Smooth muscle cell (in vitro differentiated cells): ENCODE results near the gene ATP10B. TPM values are rescaled to one million over a fixed set of nuclear protein-coding genes. Genes with fewer than 3 reads are reported as not detected.
A peak's percentile ranks its signal among the peaks of the same experiment; 100 is the strongest.

ENCODE experiments used
- DNase-seq: peaks from one replicate; lab custom pipeline; 2025; ENCODE audit not compliant: unreplicated experiment; lab: John Stamatoyannopoulos, UW
- H2AFZ ChIP-seq: fragments of 200-600 bp; sonication (generic); 2 replicates; pipeline ENCODE4 v1.6.0; 2016; ENCODE audit warnings: antibody characterized with exemption, low read depth, mild to moderate bottlenecking
- H3F3A ChIP-seq: fragments of 200-600 bp; sonication (generic); 2 replicates; pipeline ENCODE4 v1.6.0; 2017; ENCODE audit warnings: antibody characterized with exemption, low read depth
- H3K27ac ChIP-seq: fragments of 200-600 bp; sonication (generic); 2 replicates; pipeline ENCODE4 v1.5.1; 2016; ENCODE audit warnings: low read depth, mild to moderate bottlenecking
- H3K27me3 ChIP-seq: fragments of 200-600 bp; sonication (generic); 2 replicates; pipeline ENCODE4 v1.6.1; 2016; ENCODE audit warnings: low read depth, mild to moderate bottlenecking
- H3K36me3 ChIP-seq: fragments of 200-600 bp; sonication (generic); 2 replicates; pipeline ENCODE4 v1.5.1; 2016; ENCODE audit warnings: low read depth
- H3K4me1 ChIP-seq: fragments of 200-600 bp; sonication (generic); 2 replicates; pipeline ENCODE4 v1.5.1; 2016; ENCODE audit warnings: low read depth
- H3K4me2 ChIP-seq: fragments of 200-600 bp; sonication (generic); 2 replicates; pipeline ENCODE4 v1.6.0; 2016; ENCODE audit warnings: mild to moderate bottlenecking
- H3K4me3 ChIP-seq: fragments of 200-600 bp; sonication (generic); 2 replicates; pipeline ENCODE4 v1.5.1; 2016; ENCODE audit warnings: mild to moderate bottlenecking
- H3K79me2 ChIP-seq: fragments of 200-600 bp; sonication (generic); 2 replicates; pipeline ENCODE4 v1.6.0; 2016; ENCODE audit warnings: low read depth, mild to moderate bottlenecking
- H3K9ac ChIP-seq: fragments of 200-600 bp; sonication (generic); 2 replicates; pipeline ENCODE4 v1.6.0; 2016; ENCODE audit warnings: low read depth
- H3K9me3 ChIP-seq: fragments of 200-600 bp; sonication (generic); replicated peaks from 2 replicates; pipeline ENCODE4 v1.5.1; 2016; ENCODE audit warnings: low read depth
- H4K20me1 ChIP-seq: fragments of 200-600 bp; sonication (generic); 2 replicates; pipeline ENCODE4 v1.6.0; 2016; ENCODE audit warnings: low read depth
- CTCF ChIP-seq: fragments of 200-600 bp; sonication (generic); IDR thresholded peaks from 2 replicates; pipeline ENCODE4 v1.5.1; 2017; ENCODE audit warnings: borderline replicate concordance, mild to moderate bottlenecking, antibody characterized with exemption; ENCODE audit not compliant: insufficient read depth, poor library complexity, severe bottlenecking
- WGBS: methylation state at CpG from one replicate; pipeline ENCODE4 v1.1.7; 2016; ENCODE audit warnings: low lambda C conversion rate; 5-methylcytosine and 5-hydroxymethylcytosine counted together
- polyA plus RNA-seq: library from polyadenylated mRNA; unstranded; fragments of >200 nt; fragmentation: Nextera tagmentation; extraction: Ambion mirVana; gene quantifications from 2 replicates; pipeline ENCODE4 v1.2.1, GENCODE V29; 2016
- total RNA-seq: library from RNA; depleted of rRNA; stranded (reverse); fragments of >200 nt; gene quantifications from 2 replicates; pipeline ENCODE4 v1.2.3, GENCODE V29; 2014

Gene ATP10B
- total and polyA plus RNA-seq, 2 experiments from 2014 or later = 0.13 TPM; not detected in 1

GRCh38 chr5:160679567-160680309 lies 172.3 kb downstream of the ATP10B start:
- Histone ChIP-seq H3K27me3 (no peaks in the 10 kb centered on the region), H3K9ac (no peak overlapping the region), H3K79me2 (no peaks in the 10 kb centered on the region), H3K27ac (no peak overlapping the region), H2AFZ (no peak overlapping the region), H3F3A (peaks cover 6% of the 10 kb centered on the region), H3K36me3 (no peaks in the 10 kb centered on the region), H3K9me3 (no peaks in the 10 kb centered on the region), H4K20me1 (no peaks in the 10 kb centered on the region), H3K4me1 (peaks cover 10% of the 10 kb centered on the region), H3K4me3 (no peak overlapping the region), H3K4me2 (no peak overlapping the region)
- WGBS = 56% methylated on average over 6 of the region's 6 CpGs
- no peak for DNase-seq
- no peak for TF ChIP-seq CTCF

- H3K27me3 ChIP-seq = no peaks in the 10 kb centered on the region
- H3F3A ChIP-seq = peaks cover 8% of the 10 kb centered on the region
- no peaks in the 10 kb centered on the region for H3K36me3 ChIP-seq
- H3K27ac ChIP-seq = peak overlapping the region; percentile 49
- H3K9me3 ChIP-seq = no peaks in the 10 kb centered on the region
- WGBS = 64% methylated on average over 2 of the region's 2 CpGs
- H2AFZ ChIP-seq = no peak overlapping the region
- no peak overlapping the region for H3K4me3 ChIP-seq
- H3K4me2 ChIP-seq = peak overlapping the region; percentile 54
- no peak for TF ChIP-seq CTCF
- H4K20me1 ChIP-seq = no peaks in the 10 kb centered on the region
- DNase-seq = no peak
- no peaks in the 10 kb centered on the region for H3K79me2 ChIP-seq
- no peak overlapping the region for H3K9ac ChIP-seq
- peaks cover 10% of the 10 kb centered on the region for H3K4me1 ChIP-seq
Observed at GRCh38 chr5:160675988-160676387, 176.0 kb downstream of the ATP10B start.

- no peaks in the 10 kb centered on the region for H3K79me2 ChIP-seq
- H3F3A ChIP-seq = peaks cover 8% of the 10 kb centered on the region
- no peaks in the 10 kb centered on the region for H3K9me3 ChIP-seq
- H3K9ac ChIP-seq = no peak overlapping the region
- H3K4me3 ChIP-seq = no peak overlapping the region
- H3K27ac ChIP-seq = peak overlapping the region; percentile 49
- no peaks in the 10 kb centered on the region for H4K20me1 ChIP-seq
- H2AFZ ChIP-seq = no peak overlapping the region
- no peak for TF ChIP-seq CTCF
- no peaks in the 10 kb centered on the region for H3K27me3 ChIP-seq
- 85% methylated on average over 3 of the region's 3 CpGs for WGBS
- no peaks in the 10 kb centered on the region for H3K36me3 ChIP-seq
- H3K4me2 ChIP-seq = peak overlapping the region; percentile 54
- peaks cover 10% of the 10 kb centered on the region for H3K4me1 ChIP-seq
- DNase-seq = no peak
Observed at GRCh38 chr5:160674901-160675300, 177.1 kb downstream of the ATP10B start.

- no peak overlapping the region for H3K4me2 ChIP-seq
- H3K9me3 ChIP-seq = no peaks in the 10 kb centered on the region
- DNase-seq = no peak
- H2AFZ ChIP-seq = no peak overlapping the region
- 9% methylated on average over 2 of the region's 2 CpGs for WGBS
- peaks cover 8% of the 10 kb centered on the region for H3F3A ChIP-seq
- no peaks in the 10 kb centered on the region for H4K20me1 ChIP-seq
- no peak overlapping the region for H3K4me3 ChIP-seq
- no peak overlapping the region for H3K27ac ChIP-seq
- H3K27me3 ChIP-seq = no peaks in the 10 kb centered on the region
- no peaks in the 10 kb centered on the region for H3K79me2 ChIP-seq
- TF ChIP-seq CTCF = no peak
- no peaks in the 10 kb centered on the region for H3K36me3 ChIP-seq
- peaks cover 10% of the 10 kb centered on the region for H3K4me1 ChIP-seq
- H3K9ac ChIP-seq = no peak overlapping the region
Observed at GRCh38 chr5:160672521-160672920, 179.5 kb downstream of the ATP10B start.
